BLaER1 treated with 17β-estradiol and CSF1 and Interleukin-3, amounts not matched to agents 10 nM and 100 nM (cell line): ENCODE measurements around the gene CPZ.
A peak's percentile ranks its signal among the peaks of the same experiment; 100 is the strongest.

Experiments
- H3K27ac ChIP-seq, 11 experiments: shearing (Covaris generic); formaldehyde crosslinking; 2 replicates each; pipeline ENCODE4 v1.8.1; 2022
- H3K27me3 ChIP-seq, 11 experiments: shearing (Covaris generic); formaldehyde crosslinking; 2 replicates each; pipeline ENCODE4 v1.8.1; 2022
- H3K36me3 ChIP-seq, 11 experiments: shearing (Covaris generic); formaldehyde crosslinking; 2 replicates each; pipeline ENCODE4 v1.8.1; 2022
- H3K4me1 ChIP-seq, 10 experiments: shearing (Covaris generic); formaldehyde crosslinking; 2 replicates each; pipeline ENCODE4 v1.8.1; 2022
- H3K4me2 ChIP-seq, 11 experiments: shearing (Covaris generic); formaldehyde crosslinking; 2 replicates each; pipeline ENCODE4 v1.8.1; 2022
- H3K4me3 ChIP-seq, 10 experiments: shearing (Covaris generic); formaldehyde crosslinking; 2 replicates each; pipeline ENCODE4 v1.8.1; 2022
- H3K9ac ChIP-seq, 11 experiments: shearing (Covaris generic); formaldehyde crosslinking; 2 replicates each; pipeline ENCODE4 v1.8.1; 2022
- H3K9me3 ChIP-seq, 11 experiments: shearing (Covaris generic); formaldehyde crosslinking; replicated peaks in 1 of 11; 2 replicates each; pipeline ENCODE4 v1.8.1; 2022
- H4K20me1 ChIP-seq, 11 experiments: shearing (Covaris generic); formaldehyde crosslinking; 2 replicates each; pipeline ENCODE4 v1.8.1; 2022
- Cebpa-rat ChIP-seq, 11 experiments: shearing (Covaris generic); IDR thresholded peaks; 2 replicates each; pipeline ENCODE4 v1.8.1; 2022

The CPZ gene

GRCh38 chr4:8559011-8559410, 33.6 kb upstream of the CPZ start:
- Histone ChIP-seq H3K9ac (no peak overlapping the region), H3K4me1 (peaks cover 0 to 29% (median 24%) of the 10 kb centered on the region in 10 experiments; a peak in 16 of 20 replicates), H3K27me3 (no peaks in the 10 kb centered on the region), H4K20me1 (peaks cover 0 to 6% (median 0%) of the 10 kb centered on the region in 11 experiments; a peak in 4 of 22 replicates), H3K36me3 (no peaks in the 10 kb centered on the region), H3K4me3 (no peak overlapping the region), H3K9me3 (no peaks in the 10 kb centered on the region), H3K27ac (no peak overlapping the region), H3K4me2 (no peak overlapping the region)
- no peak for TF ChIP-seq Cebpa-rat (IDR thresholded peaks at IDR 0.05)

GRCh38 chr4:8559524-8560264, 32.9 kb upstream of the CPZ start:
- Histone ChIP-seq H3K4me3 (no peak overlapping the region), H3K9ac (no peak overlapping the region), H3K27ac (no peak overlapping the region), H3K4me2 (peak overlapping the region in 8 of 11 experiments; percentile 54 to 81 (median 66); a peak in 13 of 22 replicates), H3K27me3 (no peaks in the 10 kb centered on the region), H4K20me1 (no peaks in the 10 kb centered on the region; a peak in 3 of 22 replicates), H3K9me3 (no peaks in the 10 kb centered on the region), H3K4me1 (peaks cover 0 to 26% (median 24%) of the 10 kb centered on the region in 10 experiments; a peak in 16 of 20 replicates), H3K36me3 (no peaks in the 10 kb centered on the region)
- no peak for TF ChIP-seq Cebpa-rat (IDR thresholded peaks at IDR 0.05)

- no peak overlapping the region for H3K27ac ChIP-seq
- peaks cover 0 to 26% (median 24%) of the 10 kb centered on the region in 10 experiments; a peak in 16 of 20 replicates for H3K4me1 ChIP-seq
These were observed 32.1 kb upstream of the CPZ start for GRCh38 chr4:8560265-8561047.

GRCh38 chr4:8564595-8564994, 28.0 kb upstream of the CPZ start:
- Histone ChIP-seq H3K4me3 (no peak overlapping the region), H3K36me3 (no peaks in the 10 kb centered on the region), H3K4me2 (no peak overlapping the region), H3K27me3 (no peaks in the 10 kb centered on the region), H3K27ac (no peak overlapping the region), H4K20me1 (no peaks in the 10 kb centered on the region; a peak in 1 of 22 replicates), H3K9me3 (no peaks in the 10 kb centered on the region), H3K9ac (no peak overlapping the region), H3K4me1 (peaks cover 0 to 26% (median 24%) of the 10 kb centered on the region in 10 experiments; a peak in 16 of 20 replicates)
- TF ChIP-seq Cebpa-rat (IDR thresholded peaks at IDR 0.05), result no peak

More at GRCh38 chr4:8560265-8561047, 32.1 kb upstream of the CPZ start:
- no peak for TF ChIP-seq Cebpa-rat (IDR thresholded peaks at IDR 0.05)
- Histone ChIP-seq H3K9me3 (no peaks in the 10 kb centered on the region), H3K4me3 (no peak overlapping the region), H4K20me1 (no peaks in the 10 kb centered on the region; a peak in 1 of 22 replicates), H3K4me2 (peak overlapping the region; percentile 26 to 81 (median 62); a peak in 20 of 22 replicates), H3K27me3 (no peaks in the 10 kb centered on the region), H3K36me3 (no peaks in the 10 kb centered on the region), H3K9ac (no peak overlapping the region)

- no peak for TF ChIP-seq Cebpa-rat (IDR thresholded peaks at IDR 0.05)
- Histone ChIP-seq H3K4me3 (no peak overlapping the region), H3K9me3 (no peaks in the 10 kb centered on the region), H3K27ac (no peak overlapping the region), H3K27me3 (no peaks in the 10 kb centered on the region), H3K4me2 (no peak overlapping the region), H3K9ac (no peak overlapping the region), H4K20me1 (peaks cover 0 to under 1% (median 0%) of the 10 kb centered on the region in 11 experiments; a peak in 2 of 22 replicates), H3K36me3 (no peaks in the 10 kb centered on the region), H3K4me1 (no peaks in the 10 kb centered on the region)
These were observed 24.4 kb upstream of the CPZ start for GRCh38 chr4:8568068-8568668.

GRCh38 chr4:8570201-8570600, 22.4 kb upstream of the CPZ start:
- no peaks in the 10 kb centered on the region for H3K27me3 ChIP-seq
- H3K9ac ChIP-seq, result no peak overlapping the region
- H3K4me1 ChIP-seq, result no peaks in the 10 kb centered on the region
- H3K4me3 ChIP-seq, result no peak overlapping the region
- no peak overlapping the region for H3K27ac ChIP-seq
- no peaks in the 10 kb centered on the region for H3K9me3 ChIP-seq
- peaks cover 0 to 14% (median 0%) of the 10 kb centered on the region in 11 experiments; a peak in 4 of 22 replicates for H4K20me1 ChIP-seq
- H3K4me2 ChIP-seq, result no peak overlapping the region
- H3K36me3 ChIP-seq, result no peaks in the 10 kb centered on the region
- TF ChIP-seq Cebpa-rat (IDR thresholded peaks at IDR 0.05), result no peak

- no peaks in the 10 kb centered on the region for H3K36me3 ChIP-seq
- H3K4me2 ChIP-seq, result no peak overlapping the region
- no peaks in the 10 kb centered on the region for H3K9me3 ChIP-seq
- no peak for TF ChIP-seq Cebpa-rat (IDR thresholded peaks at IDR 0.05)
- H4K20me1 ChIP-seq, result peaks cover 0 to 17% (median 0%) of the 10 kb centered on the region in 11 experiments; a peak in 5 of 22 replicates
- H3K4me3 ChIP-seq, result no peak overlapping the region
- no peaks in the 10 kb centered on the region for H3K4me1 ChIP-seq
- H3K27ac ChIP-seq, result no peak overlapping the region
- no peaks in the 10 kb centered on the region for H3K27me3 ChIP-seq
- no peak overlapping the region for H3K9ac ChIP-seq
These were observed 20.6 kb upstream of the CPZ start for GRCh38 chr4:8571702-8572685.

GRCh38 chr4:8573266-8573665, 19.3 kb upstream of the CPZ start:
- no peak for TF ChIP-seq Cebpa-rat (IDR thresholded peaks at IDR 0.05)

More at GRCh38 chr4:8573266-8573665, 19.3 kb upstream of the CPZ start:
- no peaks in the 10 kb centered on the region for H3K4me1 ChIP-seq
- no peak overlapping the region for H3K4me3 ChIP-seq
- no peak overlapping the region for H3K4me2 ChIP-seq
- H3K9ac ChIP-seq, result no peak overlapping the region
- no peaks in the 10 kb centered on the region for H3K36me3 ChIP-seq
- H3K27ac ChIP-seq, result no peak overlapping the region
- no peaks in the 10 kb centered on the region for H3K9me3 ChIP-seq
- H4K20me1 ChIP-seq, result peaks cover 0 to 27% (median 0%) of the 10 kb centered on the region in 11 experiments; a peak in 7 of 22 replicates
- no peaks in the 10 kb centered on the region; a peak in 1 of 22 replicates for H3K27me3 ChIP-seq
